Smooth muscle cell (in vitro differentiated cells): ENCODE measurements around the gene FAM234B. TPM values are rescaled to one million over a fixed set of nuclear protein-coding genes. Genes with fewer than 3 reads are reported as not detected.

Experiments
- DNase-seq: peaks from one replicate; lab custom pipeline; 2025; ENCODE audit not compliant: unreplicated experiment; lab: John Stamatoyannopoulos, UW
- H2AFZ ChIP-seq: fragments of 200-600 bp; sonication (generic); 2 replicates; pipeline ENCODE4 v1.6.0; 2016; ENCODE audit warnings: antibody characterized with exemption, low read depth, mild to moderate bottlenecking
- H3F3A ChIP-seq: fragments of 200-600 bp; sonication (generic); 2 replicates; pipeline ENCODE4 v1.6.0; 2017; ENCODE audit warnings: antibody characterized with exemption, low read depth
- H3K27ac ChIP-seq: fragments of 200-600 bp; sonication (generic); 2 replicates; pipeline ENCODE4 v1.5.1; 2016; ENCODE audit warnings: low read depth, mild to moderate bottlenecking
- H3K27me3 ChIP-seq: fragments of 200-600 bp; sonication (generic); 2 replicates; pipeline ENCODE4 v1.6.1; 2016; ENCODE audit warnings: low read depth, mild to moderate bottlenecking
- H3K36me3 ChIP-seq: fragments of 200-600 bp; sonication (generic); 2 replicates; pipeline ENCODE4 v1.5.1; 2016; ENCODE audit warnings: low read depth
- H3K4me1 ChIP-seq: fragments of 200-600 bp; sonication (generic); 2 replicates; pipeline ENCODE4 v1.5.1; 2016; ENCODE audit warnings: low read depth
- H3K4me2 ChIP-seq: fragments of 200-600 bp; sonication (generic); 2 replicates; pipeline ENCODE4 v1.6.0; 2016; ENCODE audit warnings: mild to moderate bottlenecking
- H3K4me3 ChIP-seq: fragments of 200-600 bp; sonication (generic); 2 replicates; pipeline ENCODE4 v1.5.1; 2016; ENCODE audit warnings: mild to moderate bottlenecking
- H3K79me2 ChIP-seq: fragments of 200-600 bp; sonication (generic); 2 replicates; pipeline ENCODE4 v1.6.0; 2016; ENCODE audit warnings: low read depth, mild to moderate bottlenecking
- H3K9ac ChIP-seq: fragments of 200-600 bp; sonication (generic); 2 replicates; pipeline ENCODE4 v1.6.0; 2016; ENCODE audit warnings: low read depth
- H3K9me3 ChIP-seq: fragments of 200-600 bp; sonication (generic); replicated peaks from 2 replicates; pipeline ENCODE4 v1.5.1; 2016; ENCODE audit warnings: low read depth
- H4K20me1 ChIP-seq: fragments of 200-600 bp; sonication (generic); 2 replicates; pipeline ENCODE4 v1.6.0; 2016; ENCODE audit warnings: low read depth
- WGBS: methylation state at CpG from one replicate; pipeline ENCODE4 v1.1.7; 2016; ENCODE audit warnings: low lambda C conversion rate; 5-methylcytosine and 5-hydroxymethylcytosine counted together
- polyA plus RNA-seq: library from polyadenylated mRNA; unstranded; fragments of >200 nt; fragmentation: Nextera tagmentation; extraction: Ambion mirVana; gene quantifications from 2 replicates; pipeline ENCODE4 v1.2.1, GENCODE V29; 2016
- total RNA-seq: library from RNA; depleted of rRNA; stranded (reverse); fragments of >200 nt; gene quantifications from 2 replicates; pipeline ENCODE4 v1.2.3, GENCODE V29; 2014
- TF ChIP-seq, protein P1 (sequence below): fragments of 200-600 bp; sonication (generic); IDR thresholded peaks from 2 replicates; pipeline ENCODE4 v1.5.1; 2017; ENCODE audit warnings: borderline replicate concordance, mild to moderate bottlenecking, antibody characterized with exemption; ENCODE audit not compliant: insufficient read depth, poor library complexity, severe bottlenecking

The FAM234B gene
- total and polyA plus RNA-seq, 2 experiments from 2014 or later, result 1.6 to 3.0 TPM

DNA sequence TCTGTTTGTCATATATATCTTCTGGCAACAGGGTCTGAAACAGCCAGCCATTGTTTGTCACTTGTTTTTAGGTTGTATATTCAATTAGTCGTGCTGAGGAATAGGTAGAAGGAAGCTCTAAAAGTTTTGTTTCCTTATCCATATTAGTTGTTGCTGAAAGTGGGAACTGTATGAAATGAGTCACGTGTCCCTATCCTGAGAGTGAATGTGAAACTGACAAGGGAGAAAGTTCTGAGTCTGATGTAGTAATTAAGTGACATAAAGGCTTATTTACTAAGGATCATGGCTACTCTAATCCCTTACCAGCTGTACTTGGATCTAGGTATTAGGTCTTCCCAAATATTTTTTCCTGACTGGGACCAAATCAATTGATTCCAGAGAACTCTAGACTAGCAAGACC, 16.4 kb downstream of the FAM234B start:
- H4K20me1 ChIP-seq, result no peaks in the 10 kb centered on the region
- H2AFZ ChIP-seq, result no peak overlapping the region
- no peak overlapping the region for H3K9ac ChIP-seq
- WGBS, result 96% methylated on average over 2 of the region's 2 CpGs
- no peak overlapping the region for H3K4me3 ChIP-seq
- H3K79me2 ChIP-seq, result no peaks in the 10 kb centered on the region
- H3K9me3 ChIP-seq, result no peaks in the 10 kb centered on the region
- no peak overlapping the region for H3K4me2 ChIP-seq
- no peaks in the 10 kb centered on the region for H3K36me3 ChIP-seq
- H3F3A ChIP-seq, result no peaks in the 10 kb centered on the region
- no peak for DNase-seq
- H3K27me3 ChIP-seq, result no peaks in the 10 kb centered on the region
- no peak overlapping the region for H3K27ac ChIP-seq
- TF ChIP-seq, protein P1, sequence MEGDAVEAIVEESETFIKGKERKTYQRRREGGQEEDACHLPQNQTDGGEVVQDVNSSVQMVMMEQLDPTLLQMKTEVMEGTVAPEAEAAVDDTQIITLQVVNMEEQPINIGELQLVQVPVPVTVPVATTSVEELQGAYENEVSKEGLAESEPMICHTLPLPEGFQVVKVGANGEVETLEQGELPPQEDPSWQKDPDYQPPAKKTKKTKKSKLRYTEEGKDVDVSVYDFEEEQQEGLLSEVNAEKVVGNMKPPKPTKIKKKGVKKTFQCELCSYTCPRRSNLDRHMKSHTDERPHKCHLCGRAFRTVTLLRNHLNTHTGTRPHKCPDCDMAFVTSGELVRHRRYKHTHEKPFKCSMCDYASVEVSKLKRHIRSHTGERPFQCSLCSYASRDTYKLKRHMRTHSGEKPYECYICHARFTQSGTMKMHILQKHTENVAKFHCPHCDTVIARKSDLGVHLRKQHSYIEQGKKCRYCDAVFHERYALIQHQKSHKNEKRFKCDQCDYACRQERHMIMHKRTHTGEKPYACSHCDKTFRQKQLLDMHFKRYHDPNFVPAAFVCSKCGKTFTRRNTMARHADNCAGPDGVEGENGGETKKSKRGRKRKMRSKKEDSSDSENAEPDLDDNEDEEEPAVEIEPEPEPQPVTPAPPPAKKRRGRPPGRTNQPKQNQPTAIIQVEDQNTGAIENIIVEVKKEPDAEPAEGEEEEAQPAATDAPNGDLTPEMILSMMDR, result no peak
- peaks cover 7% of the 10 kb centered on the region for H3K4me1 ChIP-seq

DNA sequence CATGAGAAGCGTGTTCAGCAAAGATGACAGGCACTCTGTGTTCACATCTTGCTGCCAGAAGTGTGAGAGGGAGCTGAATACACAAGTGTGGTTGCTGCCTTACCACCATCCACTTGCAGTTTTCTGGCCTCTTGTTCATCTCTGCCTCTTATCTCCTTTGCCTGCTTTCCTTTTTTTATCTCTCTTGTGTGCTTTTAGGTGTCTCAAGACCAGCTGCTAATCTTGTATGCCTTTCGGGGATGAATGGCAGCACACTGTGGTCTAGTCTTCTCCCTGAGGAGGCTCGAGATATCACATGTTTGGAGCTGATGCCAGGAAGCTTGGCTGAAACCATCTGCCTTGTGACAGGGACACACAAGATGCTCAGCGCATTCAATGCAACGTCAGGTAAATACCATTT, 17.2 kb downstream of the FAM234B start:
- Histone ChIP-seq H3F3A (no peaks in the 10 kb centered on the region), H3K27me3 (no peaks in the 10 kb centered on the region), H2AFZ (no peak overlapping the region), H3K4me1 (peaks cover 10% of the 10 kb centered on the region), H3K79me2 (no peaks in the 10 kb centered on the region), H3K9me3 (no peaks in the 10 kb centered on the region), H3K4me2 (no peak overlapping the region), H3K4me3 (no peak overlapping the region), H3K36me3 (no peaks in the 10 kb centered on the region), H3K27ac (no peak overlapping the region), H3K9ac (no peak overlapping the region), H4K20me1 (no peaks in the 10 kb centered on the region)
- 87% methylated on average over 5 of the region's 5 CpGs for WGBS
- no peak for DNase-seq
- TF ChIP-seq, protein P1, result no peak

DNA sequence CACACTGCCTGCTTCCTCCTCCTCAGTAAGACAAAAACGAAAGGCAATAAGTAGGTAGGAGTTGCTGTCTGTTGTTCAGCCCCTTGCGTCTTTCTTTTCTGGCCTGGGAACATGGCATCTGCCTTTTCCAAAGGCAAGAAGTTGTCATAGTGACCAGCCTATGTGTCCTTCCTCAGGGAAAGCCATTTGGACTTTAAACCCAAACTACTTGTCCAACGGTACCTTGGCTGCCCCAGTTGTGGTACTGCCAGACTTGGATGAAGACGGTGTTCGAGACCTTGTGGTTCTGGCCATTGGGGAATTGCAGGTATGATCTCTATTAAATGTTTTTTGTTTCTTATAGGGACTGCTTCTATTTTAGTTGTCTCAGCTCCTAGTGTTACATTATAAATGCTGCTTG, 18.5 kb downstream of the FAM234B start:
- DNase-seq, result no peak
- no peak overlapping the region for H3K4me3 ChIP-seq
- no peaks in the 10 kb centered on the region for H3K36me3 ChIP-seq
- no peaks in the 10 kb centered on the region for H3K79me2 ChIP-seq
- H3K9ac ChIP-seq, result no peak overlapping the region
- no peak overlapping the region for H2AFZ ChIP-seq
- H3K4me1 ChIP-seq, result peaks cover 10% of the 10 kb centered on the region
- H4K20me1 ChIP-seq, result no peaks in the 10 kb centered on the region
- H3K27me3 ChIP-seq, result no peaks in the 10 kb centered on the region
- TF ChIP-seq, protein P1, result no peak
- H3K27ac ChIP-seq, result no peak overlapping the region
- WGBS, result 92% methylated on average over 5 of the region's 5 CpGs
- no peaks in the 10 kb centered on the region for H3K9me3 ChIP-seq
- H3K4me2 ChIP-seq, result no peak overlapping the region
- no peaks in the 10 kb centered on the region for H3F3A ChIP-seq

DNA sequence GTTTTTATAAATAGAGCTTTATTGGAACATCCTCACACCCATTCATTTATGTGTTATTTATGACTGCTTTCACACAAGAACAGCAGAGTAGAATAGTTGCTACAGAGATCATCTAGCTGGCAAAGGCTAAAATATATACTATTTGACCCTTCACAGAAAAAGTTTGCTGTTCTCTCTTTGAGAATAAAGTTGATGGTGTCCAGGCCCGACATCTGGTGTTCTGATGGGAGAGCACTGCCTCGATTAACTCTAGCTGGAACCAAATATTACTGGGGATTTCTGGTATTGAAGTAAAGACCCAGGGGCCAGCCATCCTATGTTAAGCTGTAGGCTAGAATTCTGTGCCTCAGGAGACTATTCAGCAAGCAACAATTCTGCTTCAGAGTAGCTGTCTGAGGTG, 21.8 kb downstream of the FAM234B start:
- no peak overlapping the region for H2AFZ ChIP-seq
- H3F3A ChIP-seq, result no peaks in the 10 kb centered on the region
- no peaks in the 10 kb centered on the region for H3K27me3 ChIP-seq
- H3K9me3 ChIP-seq, result no peaks in the 10 kb centered on the region
- no peaks in the 10 kb centered on the region for H4K20me1 ChIP-seq
- no peaks in the 10 kb centered on the region for H3K79me2 ChIP-seq
- no peak overlapping the region for H3K27ac ChIP-seq
- H3K4me3 ChIP-seq, result no peak overlapping the region
- no peak for DNase-seq
- TF ChIP-seq, protein P1, result no peak
- H3K36me3 ChIP-seq, result no peaks in the 10 kb centered on the region
- peaks cover 10% of the 10 kb centered on the region for H3K4me1 ChIP-seq
- 76% methylated on average over 2 of the region's 2 CpGs for WGBS
- H3K9ac ChIP-seq, result no peak overlapping the region
- H3K4me2 ChIP-seq, result no peak overlapping the region
